GM23338 (cell line): ENCODE data around the gene PPP2R3B. TPM values are rescaled to one million over a fixed set of nuclear protein-coding genes. Genes with fewer than 3 reads are reported as not detected.

Experiments used
- ATAC-seq: fragments of 200-7000 bp; cut with Tn5 transposase; 3 replicates; pipeline ENCODE4 v1.9.1; 2020
- DNase-seq: peaks from one replicate; pipeline ENCODE4 v3.0.0-alpha.2; 2015; ENCODE audit warnings: low spot score
- H2AFZ ChIP-seq: fragments of 200-600 bp; sonication (generic); 2 replicates; pipeline ENCODE4 v1.8.0; 2016; ENCODE audit warnings: antibody characterized with exemption, mild to moderate bottlenecking, moderate library complexity
- H3F3A ChIP-seq: fragments of 200-600 bp; sonication (generic); replicated peaks from 2 replicates; pipeline ENCODE4 v1.8.0; 2017; ENCODE audit warnings: antibody characterized with exemption, mixed run types, low read depth
- H3K27ac ChIP-seq: fragments of 200-600 bp; sonication (generic); 2 replicates; pipeline ENCODE4 v1.6.1; 2016; ENCODE audit warnings: low read depth
- H3K27me3 ChIP-seq: fragments of 200-600 bp; sonication (generic); 2 replicates; pipeline ENCODE4 v1.8.0; 2016; ENCODE audit warnings: mild to moderate bottlenecking, mixed run types, moderate library complexity; ENCODE audit not compliant: insufficient read depth
- H3K36me3 ChIP-seq: fragments of 200-600 bp; sonication (generic); 2 replicates; pipeline ENCODE4 v1.8.0; 2016; ENCODE audit warnings: mild to moderate bottlenecking; ENCODE audit not compliant: insufficient read depth
- H3K4me1 ChIP-seq: fragments of 200-600 bp; sonication (generic); 2 replicates; pipeline ENCODE4 v1.8.0; 2016; ENCODE audit warnings: mild to moderate bottlenecking, moderate library complexity; ENCODE audit not compliant: insufficient read depth
- H3K4me2 ChIP-seq: fragments of 200-600 bp; sonication (generic); 2 replicates; pipeline ENCODE4 v1.7.1; 2017; ENCODE audit warnings: mixed run types
- H3K4me3 ChIP-seq: fragments of 200-600 bp; sonication (generic); 2 replicates; pipeline ENCODE4 v1.6.1; 2016; ENCODE audit warnings: mixed run types
- H3K79me2 ChIP-seq: fragments of 200-600 bp; sonication (generic); replicated peaks from 2 replicates; pipeline ENCODE4 v1.8.0; 2017; ENCODE audit warnings: mild to moderate bottlenecking; ENCODE audit not compliant: insufficient read depth
- H3K9me2 ChIP-seq: fragments of 200-600 bp; sonication (generic); 2 replicates; pipeline ENCODE4 v1.8.0; 2017; ENCODE audit not compliant: insufficient read depth
- H4K20me1 ChIP-seq: fragments of 200-600 bp; sonication (generic); replicated peaks from 2 replicates; pipeline ENCODE4 v1.8.0; 2017; ENCODE audit warnings: mild to moderate bottlenecking; ENCODE audit not compliant: insufficient read depth
- H3K27ac Mint-ChIP-seq: 2 replicates; pipeline ENCODE4 v1.8.0; 2020; ENCODE audit warnings: inconsistent platforms, mild to moderate bottlenecking, moderate library complexity, mixed read lengths
- H3K27me3 Mint-ChIP-seq: 3 replicates; pipeline ENCODE4 v1.8.0; 2022; ENCODE audit warnings: low read depth, mild to moderate bottlenecking, moderate library complexity, mixed read lengths, inconsistent platforms; ENCODE audit not compliant: insufficient read depth, poor library complexity
- H3K36me3 Mint-ChIP-seq: 3 replicates; pipeline ENCODE4 v1.8.0; 2021; ENCODE audit warnings: low read depth, mild to moderate bottlenecking, inconsistent platforms, moderate library complexity, mixed read lengths
- H3K4me1 Mint-ChIP-seq: 3 replicates; pipeline ENCODE4 v1.8.0; 2020; ENCODE audit warnings: mild to moderate bottlenecking, inconsistent platforms, mixed read lengths
- H3K4me3 Mint-ChIP-seq: 3 replicates; pipeline ENCODE4 v1.8.0; 2021; ENCODE audit warnings: moderate library complexity, mild to moderate bottlenecking, inconsistent platforms, mixed read lengths
- H3K9me3 Mint-ChIP-seq: 3 replicates; pipeline ENCODE4 v1.8.0; 2020; ENCODE audit warnings: moderate library complexity, mild to moderate bottlenecking, inconsistent platforms, mixed read lengths
- CREB1 ChIP-seq: fragments of 250-450 bp; sonication (Bioruptor Pico); IDR thresholded peaks from 2 replicates; pipeline ENCODE4 v1.5.0; 2020; ENCODE audit warnings: low read depth, mild to moderate bottlenecking, moderate library complexity
- EZH2 ChIP-seq: fragments of 200-600 bp; sonication (generic); IDR thresholded peaks from one replicate; pipeline ENCODE4 v1.8.0; 2017; ENCODE audit warnings: antibody characterized with exemption, mild to moderate bottlenecking, low read depth; ENCODE audit not compliant: unreplicated experiment
- POLR2AphosphoS5 ChIP-seq: IDR thresholded peaks from 2 replicates; pipeline ENCODE4 v1.6.1; 2016; ENCODE audit warnings: antibody characterized with exemption, low read depth
- STAT1 ChIP-seq: IDR thresholded peaks from one replicate; pipeline ENCODE4 v1.6.1; 2016; ENCODE audit warnings: antibody characterized with exemption; ENCODE audit not compliant: unreplicated experiment
- polyA plus RNA-seq: library from polyadenylated mRNA; unstranded; fragments of >200 nt; fragmentation: Nextera tagmentation; extraction: Ambion mirVana; gene quantifications from 2 replicates; pipeline ENCODE4 v1.2.1, GENCODE V29; 2016
- total RNA-seq: library from RNA; depleted of rRNA; stranded (reverse); fragments of >200 nt; shearing (Covaris generic); gene quantifications from 2 replicates; pipeline ENCODE4 v1.2.3, GENCODE V29; 2014
- TF ChIP-seq, protein P1 (sequence below): IDR thresholded peaks from 2 replicates; pipeline ENCODE4 v1.6.1; 2016; ENCODE audit warnings: antibody characterized with exemption
- TF ChIP-seq, protein P2 (sequence below), 2 experiments: fragments of 200-600 bp in 1 of 2; sonication (generic) in 1 of 2; conservative IDR thresholded peaks; 2 replicates each; pipeline versions ENCODE4 v1.5.1 to v1.6.1; 2016 to 2017; ENCODE audit warnings: antibody characterized with exemption in 2 of 2, low read depth in 2 of 2, mild to moderate bottlenecking in 2 of 2, moderate library complexity in 1 of 2

The PPP2R3B gene
- total and polyA plus RNA-seq, 2 experiments from 2014 or later: 50.1 to 104 TPM

DNA sequence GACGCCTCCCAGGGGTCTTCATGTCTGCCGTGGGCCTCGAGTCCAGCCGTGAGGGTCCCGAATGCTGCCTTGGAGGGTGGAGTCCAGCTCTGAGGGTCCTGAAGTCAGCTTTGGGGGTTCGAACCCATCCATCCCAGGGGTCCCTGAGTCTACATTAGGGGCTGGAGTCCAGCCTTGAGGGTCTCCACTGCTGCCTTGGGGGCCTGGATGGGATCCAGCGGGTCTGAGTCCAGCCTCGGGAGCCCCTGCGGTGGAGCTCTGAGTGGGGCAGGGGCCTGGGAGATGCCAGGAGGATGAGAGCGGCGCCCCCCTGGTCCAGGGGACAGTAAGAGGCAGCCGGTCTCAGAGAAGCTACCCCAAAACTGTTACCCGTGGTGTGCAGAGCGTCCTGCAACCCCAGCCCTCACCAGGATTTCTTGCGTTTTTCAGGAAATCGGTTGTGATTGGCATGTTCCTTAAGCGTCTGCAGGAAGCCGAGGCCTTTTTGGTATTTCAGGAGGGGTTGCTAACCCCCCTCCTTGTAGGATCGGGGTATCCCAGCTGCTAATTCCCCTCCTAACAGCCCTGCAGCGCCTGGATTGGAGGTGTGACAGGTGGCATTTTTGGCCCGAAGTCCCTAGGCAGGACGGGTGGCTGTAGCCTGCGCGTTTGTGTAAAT lies 66.5 kb downstream of the PPP2R3B start:
- Histone ChIP-seq H3K4me3 (peak overlapping the region; percentile 91), H3K9me2 (no peaks in the 10 kb centered on the region), H3K4me1 (no peaks in the 10 kb centered on the region; the same call in 1 of the 2 replicates), H3F3A (peaks cover 23% of the 10 kb centered on the region; the same call in 1 of the 2 replicates), H3K36me3 (no peaks in the 10 kb centered on the region), H3K27me3 (no peaks in the 10 kb centered on the region), H2AFZ (no peak overlapping the region), H4K20me1 (peaks cover 5% of the 10 kb centered on the region; the same call in 1 of the 2 replicates), H3K4me2 (peak overlapping the region; percentile 93), H3K27ac (no peak overlapping the region), H3K79me2 (peaks cover 13% of the 10 kb centered on the region; the same call in 1 of the 2 replicates)
- H3K4me3 Mint-ChIP-seq: peak overlapping the region; percentile 86
- H3K27ac Mint-ChIP-seq: no peak overlapping the region
- H3K36me3 Mint-ChIP-seq: peaks cover 8% of the 10 kb centered on the region; the same call in 2 of the 3 replicates
- peaks cover 23% of the 10 kb centered on the region for H3K27me3 Mint-ChIP-seq
- peak; percentile 51 for DNase-seq
- peaks cover 6% of the 10 kb centered on the region; the same call in 2 of the 3 replicates for H3K4me1 Mint-ChIP-seq
- TF ChIP-seq STAT1 (no peak), POLR2AphosphoS5 (peak; percentile 32; the same call in 1 of the 2 replicates)
- no peak for ATAC-seq
- H3K9me3 Mint-ChIP-seq: peaks cover 10% of the 10 kb centered on the region; the same call in 2 of the 3 replicates

DNA sequence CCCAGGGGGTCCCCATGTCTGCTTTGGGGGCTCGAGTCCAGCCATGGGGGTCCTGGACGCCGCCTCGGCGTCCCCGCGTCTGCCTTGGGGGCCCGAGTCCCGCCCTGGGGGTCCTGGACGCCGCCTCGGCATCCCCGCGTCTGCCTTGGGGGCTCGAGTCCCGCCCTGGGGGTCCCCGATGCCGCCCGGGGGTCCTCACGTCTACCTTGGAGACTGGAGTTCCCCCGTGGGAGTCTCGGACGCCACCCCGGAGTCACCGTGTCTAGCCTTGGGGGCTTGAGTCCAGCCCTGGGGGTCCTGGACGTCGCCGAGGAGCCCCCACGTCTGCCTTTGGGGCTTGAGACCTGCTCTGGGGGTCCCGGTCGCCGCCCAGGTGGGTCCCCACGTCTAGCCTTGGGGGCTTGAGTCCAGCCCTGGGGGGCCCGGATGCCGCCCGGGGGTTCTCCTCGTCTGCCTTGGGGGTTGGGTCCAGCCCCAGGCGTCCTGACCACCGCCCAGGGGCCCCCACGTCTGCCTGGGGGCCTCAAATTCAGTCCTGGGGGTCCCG lies 67.1 kb downstream of the PPP2R3B start:
- H3K4me1 ChIP-seq: no peaks in the 10 kb centered on the region; the same call in 1 of the 2 replicates
- H3K4me1 Mint-ChIP-seq: peaks cover 6% of the 10 kb centered on the region; the same call in 2 of the 3 replicates
- peaks cover 23% of the 10 kb centered on the region for H3K27me3 Mint-ChIP-seq
- no peak overlapping the region for H3K27ac ChIP-seq
- H3K9me3 Mint-ChIP-seq: peaks cover 10% of the 10 kb centered on the region; the same call in 2 of the 3 replicates
- no peak overlapping the region for H3K27ac Mint-ChIP-seq
- H3K27me3 ChIP-seq: no peaks in the 10 kb centered on the region
- H3K4me3 ChIP-seq: peak overlapping the region; percentile 91
- peak overlapping the region; percentile 93 for H3K4me2 ChIP-seq
- no peaks in the 10 kb centered on the region for H3K36me3 ChIP-seq
- peaks cover 4% of the 10 kb centered on the region; the same call in 1 of the 2 replicates for H4K20me1 ChIP-seq
- H3K79me2 ChIP-seq: peaks cover 13% of the 10 kb centered on the region; the same call in 1 of the 2 replicates
- no peak overlapping the region for H2AFZ ChIP-seq
- H3K4me3 Mint-ChIP-seq: peak overlapping the region; percentile 90
- H3K36me3 Mint-ChIP-seq: peaks cover 8% of the 10 kb centered on the region; the same call in 2 of the 3 replicates
- no peak for ATAC-seq
- no peaks in the 10 kb centered on the region for H3K9me2 ChIP-seq
- peaks cover 23% of the 10 kb centered on the region; the same call in 1 of the 2 replicates for H3F3A ChIP-seq
- no peak for DNase-seq
- no peak for TF ChIP-seq EZH2
- TF ChIP-seq, protein P1, sequence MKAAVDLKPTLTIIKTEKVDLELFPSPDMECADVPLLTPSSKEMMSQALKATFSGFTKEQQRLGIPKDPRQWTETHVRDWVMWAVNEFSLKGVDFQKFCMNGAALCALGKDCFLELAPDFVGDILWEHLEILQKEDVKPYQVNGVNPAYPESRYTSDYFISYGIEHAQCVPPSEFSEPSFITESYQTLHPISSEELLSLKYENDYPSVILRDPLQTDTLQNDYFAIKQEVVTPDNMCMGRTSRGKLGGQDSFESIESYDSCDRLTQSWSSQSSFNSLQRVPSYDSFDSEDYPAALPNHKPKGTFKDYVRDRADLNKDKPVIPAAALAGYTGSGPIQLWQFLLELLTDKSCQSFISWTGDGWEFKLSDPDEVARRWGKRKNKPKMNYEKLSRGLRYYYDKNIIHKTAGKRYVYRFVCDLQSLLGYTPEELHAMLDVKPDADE: no peak

DNA sequence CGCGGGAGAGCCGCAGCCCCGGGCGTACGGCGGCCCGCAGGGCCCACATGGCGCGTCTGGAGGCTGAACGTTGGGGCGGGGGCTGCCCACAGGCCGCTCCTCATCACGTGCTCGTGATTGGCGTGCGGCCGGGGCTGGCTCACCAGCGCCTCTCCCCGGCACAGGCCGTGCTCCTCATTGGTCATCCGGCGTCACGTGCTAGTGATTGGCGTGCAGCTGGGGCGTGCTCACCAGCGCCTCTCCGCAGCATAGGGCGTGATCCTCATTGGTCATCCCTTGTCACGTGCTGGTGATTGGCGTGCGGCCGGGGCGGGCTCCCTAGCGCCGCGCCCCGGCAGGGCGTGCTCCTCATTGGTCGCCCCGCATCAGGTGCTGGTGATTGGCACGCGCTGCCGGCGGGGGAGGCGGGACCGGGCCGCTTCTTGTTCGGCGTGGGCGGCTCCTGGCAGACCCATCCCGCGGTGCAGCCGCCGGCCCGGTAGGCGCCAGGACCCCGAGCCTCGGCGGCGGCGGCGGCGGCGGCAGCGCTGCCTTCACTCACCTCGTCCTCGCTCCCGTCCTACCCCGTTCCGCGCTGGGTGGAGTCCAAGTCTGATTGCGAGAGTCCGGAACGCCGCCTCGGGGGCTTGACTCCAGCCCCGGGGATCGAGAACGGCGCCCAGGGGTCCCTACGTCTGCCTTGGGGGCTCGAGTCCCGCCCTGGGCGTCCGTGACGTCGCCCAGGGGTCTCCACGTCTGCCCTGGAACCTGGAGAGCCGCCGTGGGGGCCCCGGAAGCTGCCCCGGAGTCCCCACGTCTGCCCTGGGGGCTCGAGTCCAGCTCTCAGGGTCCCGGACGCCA lies 67.7 kb downstream of the PPP2R3B start, which contains the start of gene GTPBP6:
GTPBP6 (minus strand) TSS at position 58 of the 840 bp plus-strand sequence; CDS start at position 49, 9 bp downstream.
- Histone ChIP-seq H3K27ac (0 out of 2 replicates have a peak within 1 kb of the TSS, but pooled peaks have one; percentile 78), H3K4me3 (peak within 1 kb of the TSS; percentile 91), H3K27me3 (no peaks in the 10 kb centered on the region), H4K20me1 (no peaks in the 10 kb centered on the region; the same call in 1 of the 2 replicates), H3K4me1 (no peaks in the 10 kb centered on the region; the same call in 1 of the 2 replicates), H3K79me2 (peaks cover 13% of the 10 kb centered on the region; the same call in 1 of the 2 replicates), H3K4me2 (peak within 1 kb of the TSS; percentile 93), H3F3A (peaks cover 18% of the 10 kb centered on the region; the same call in 1 of the 2 replicates), H3K36me3 (no peaks in the 10 kb centered on the region), H3K9me2 (no peaks in the 10 kb centered on the region), H2AFZ (no peak within 1 kb of the TSS)
- peaks cover 10% of the 10 kb centered on the region; the same call in 2 of the 3 replicates for H3K9me3 Mint-ChIP-seq
- H3K27ac Mint-ChIP-seq: peak within 1 kb of the TSS; percentile 100
- ATAC-seq (peak; percentile 64), DNase-seq (peak; percentile 100)
- peaks cover 10% of the 10 kb centered on the region for H3K36me3 Mint-ChIP-seq
- peak within 1 kb of the TSS; percentile 90 for H3K4me3 Mint-ChIP-seq
- H3K27me3 Mint-ChIP-seq: peaks cover 21% of the 10 kb centered on the region
- H3K4me1 Mint-ChIP-seq: peaks cover 6% of the 10 kb centered on the region; the same call in 2 of the 3 replicates
- TF ChIP-seq POLR2AphosphoS5 (peak; percentile 72; the same call in 1 of the 2 replicates), CREB1 (CRISPR knock-in tag) (peak; percentile 60)
- TF ChIP-seq, protein P1: no peak
- TF ChIP-seq, protein P2, sequence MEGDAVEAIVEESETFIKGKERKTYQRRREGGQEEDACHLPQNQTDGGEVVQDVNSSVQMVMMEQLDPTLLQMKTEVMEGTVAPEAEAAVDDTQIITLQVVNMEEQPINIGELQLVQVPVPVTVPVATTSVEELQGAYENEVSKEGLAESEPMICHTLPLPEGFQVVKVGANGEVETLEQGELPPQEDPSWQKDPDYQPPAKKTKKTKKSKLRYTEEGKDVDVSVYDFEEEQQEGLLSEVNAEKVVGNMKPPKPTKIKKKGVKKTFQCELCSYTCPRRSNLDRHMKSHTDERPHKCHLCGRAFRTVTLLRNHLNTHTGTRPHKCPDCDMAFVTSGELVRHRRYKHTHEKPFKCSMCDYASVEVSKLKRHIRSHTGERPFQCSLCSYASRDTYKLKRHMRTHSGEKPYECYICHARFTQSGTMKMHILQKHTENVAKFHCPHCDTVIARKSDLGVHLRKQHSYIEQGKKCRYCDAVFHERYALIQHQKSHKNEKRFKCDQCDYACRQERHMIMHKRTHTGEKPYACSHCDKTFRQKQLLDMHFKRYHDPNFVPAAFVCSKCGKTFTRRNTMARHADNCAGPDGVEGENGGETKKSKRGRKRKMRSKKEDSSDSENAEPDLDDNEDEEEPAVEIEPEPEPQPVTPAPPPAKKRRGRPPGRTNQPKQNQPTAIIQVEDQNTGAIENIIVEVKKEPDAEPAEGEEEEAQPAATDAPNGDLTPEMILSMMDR (conservative IDR thresholded peaks at IDR 0.05; ENCODE audit: low read depth in 2 of 2): peak in 1 of 2 experiments; percentile 32; a peak in 1 of 4 replicates
